ENCODE results near the gene PPOX.

DNA sequence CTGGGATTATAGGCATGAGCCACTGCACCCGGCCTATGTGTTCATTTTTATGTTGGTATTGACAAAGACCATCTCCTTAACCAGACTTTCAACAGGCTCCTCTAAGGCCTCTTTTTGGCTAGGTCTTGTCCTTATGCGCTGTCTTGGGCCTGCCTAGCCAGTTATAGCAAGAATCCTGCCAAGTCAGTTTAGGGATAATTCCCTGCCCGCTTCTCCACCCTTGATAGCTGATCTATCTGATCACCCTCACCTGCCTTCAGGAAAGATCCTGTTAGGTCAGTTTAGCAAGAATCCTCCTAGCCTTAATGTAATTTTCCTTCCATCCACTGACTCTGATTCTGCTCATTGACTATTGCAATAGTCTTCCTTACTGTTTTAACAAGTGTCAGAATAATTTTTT is 13.5 kb downstream of the PPOX start:
- TF ChIP-seq POLR2AphosphoS5 (IDR thresholded peaks at IDR 0.05) = no peak
- TF ChIP-seq, protein P1, sequence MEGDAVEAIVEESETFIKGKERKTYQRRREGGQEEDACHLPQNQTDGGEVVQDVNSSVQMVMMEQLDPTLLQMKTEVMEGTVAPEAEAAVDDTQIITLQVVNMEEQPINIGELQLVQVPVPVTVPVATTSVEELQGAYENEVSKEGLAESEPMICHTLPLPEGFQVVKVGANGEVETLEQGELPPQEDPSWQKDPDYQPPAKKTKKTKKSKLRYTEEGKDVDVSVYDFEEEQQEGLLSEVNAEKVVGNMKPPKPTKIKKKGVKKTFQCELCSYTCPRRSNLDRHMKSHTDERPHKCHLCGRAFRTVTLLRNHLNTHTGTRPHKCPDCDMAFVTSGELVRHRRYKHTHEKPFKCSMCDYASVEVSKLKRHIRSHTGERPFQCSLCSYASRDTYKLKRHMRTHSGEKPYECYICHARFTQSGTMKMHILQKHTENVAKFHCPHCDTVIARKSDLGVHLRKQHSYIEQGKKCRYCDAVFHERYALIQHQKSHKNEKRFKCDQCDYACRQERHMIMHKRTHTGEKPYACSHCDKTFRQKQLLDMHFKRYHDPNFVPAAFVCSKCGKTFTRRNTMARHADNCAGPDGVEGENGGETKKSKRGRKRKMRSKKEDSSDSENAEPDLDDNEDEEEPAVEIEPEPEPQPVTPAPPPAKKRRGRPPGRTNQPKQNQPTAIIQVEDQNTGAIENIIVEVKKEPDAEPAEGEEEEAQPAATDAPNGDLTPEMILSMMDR (IDR thresholded peaks at IDR 0.05) = no peak
- no peak for TF ChIP-seq POLR2A (IDR thresholded peaks at IDR 0.05)
- TF ChIP-seq EP300 (IDR thresholded peaks at IDR 0.05) = no peak

Data from upper lobe of left lung (tissue), 4 donors.